IMR-90 (cell line): ENCODE results near the gene CA12. TPM values are rescaled to one million over a fixed set of nuclear protein-coding genes. Genes with fewer than 3 reads are reported as not detected.

Source experiments
- ATAC-seq: fragments of 200-7000 bp; cut with Tn5 transposase; 2 replicates; pipeline ENCODE4 v1.9.1; 2020; ENCODE audit warnings: low read depth, mild to moderate bottlenecking, moderate library complexity
- BruUV-seq: library from RNA; stranded (reverse); fragments of 400-500 nt; replicated peaks from 2 replicates; lab custom pipeline; 2021; lab: Mats Ljungman, UMichigan
- CTCF ChIA-PET: fragments of 300-600 bp; formaldehyde crosslinking; extraction: SDS; loops from one replicate; lab custom pipeline; 2021; ENCODE audit warnings: antibody characterized with exemption; lab: Yijun Ruan, JAX
- POLR2A ChIA-PET: fragments of 300-600 bp; sonication (Branson Sonifier 250); formaldehyde crosslinking; loops from one replicate; lab custom pipeline; 2022; ENCODE audit warnings: antibody characterized with exemption; ENCODE audit not compliant: unreplicated experiment; lab: Charles Lee
- DNase-seq: peaks from one replicate; pipeline ENCODE4 v3.0.0; 2013
- H2AFZ ChIP-seq: replicated peaks from 2 replicates; pipeline ENCODE3; 2013; ENCODE audit warnings: low read length, mild to moderate bottlenecking; ENCODE audit not compliant: poor library complexity
- H2AK5ac ChIP-seq: 2 replicates; pipeline ENCODE4 v1.6.1; 2013; ENCODE audit warnings: low read depth, low read length, inconsistent platforms
- H2AK9ac ChIP-seq: replicated peaks from 2 replicates; pipeline ENCODE3; 2013; ENCODE audit warnings: mild to moderate bottlenecking, low read depth, low read length, moderate library complexity; ENCODE audit not compliant: poor library complexity
- H2BK120ac ChIP-seq: 2 replicates; pipeline ENCODE4 v1.6.1; 2013; ENCODE audit warnings: low read depth, low read length, inconsistent platforms
- H2BK15ac ChIP-seq: 3 replicates; pipeline ENCODE4 v1.6.1; 2013; ENCODE audit warnings: low read depth, low read length, inconsistent platforms
- H2BK20ac ChIP-seq: 2 replicates; pipeline ENCODE4 v1.6.1; 2013; ENCODE audit warnings: low read depth, mild to moderate bottlenecking, inconsistent platforms, low read length, moderate library complexity
- H2BK5ac ChIP-seq: 2 replicates; pipeline ENCODE4 v1.6.1; 2013; ENCODE audit warnings: mild to moderate bottlenecking, low read depth, low read length, inconsistent platforms; ENCODE audit not compliant: poor library complexity, severe bottlenecking
- H3K14ac ChIP-seq: replicated peaks from 2 replicates; pipeline ENCODE4 v1.6.1; 2013; ENCODE audit warnings: low read depth, low read length, inconsistent platforms
- H3K18ac ChIP-seq: 2 replicates; pipeline ENCODE4 v1.6.1; 2013; ENCODE audit warnings: low read depth, low read length, control low read depth
- H3K23ac ChIP-seq: 2 replicates; pipeline ENCODE4 v1.6.1; 2013; ENCODE audit warnings: low read depth, low read length, inconsistent platforms
- H3K27ac ChIP-seq: 2 replicates; pipeline ENCODE4 v1.5.1; 2013; ENCODE audit warnings: mild to moderate bottlenecking, control low read depth, low read length; ENCODE audit not compliant: insufficient read depth
- H3K27me3 ChIP-seq: 2 replicates; pipeline ENCODE4 v1.6.1; 2013; ENCODE audit warnings: low read length; ENCODE audit not compliant: control insufficient read depth, insufficient read depth
- H3K36me3 ChIP-seq: 2 replicates; pipeline ENCODE4 v1.6.1; 2013; ENCODE audit warnings: low read length, mixed read lengths; ENCODE audit not compliant: control insufficient read depth, insufficient read depth
- H3K4ac ChIP-seq: 2 replicates; pipeline ENCODE4 v1.6.1; 2013; ENCODE audit warnings: low read depth, low read length, inconsistent platforms
- H3K4me1 ChIP-seq: 2 replicates; pipeline ENCODE4 v1.6.1; 2013; ENCODE audit warnings: low read length, mixed read lengths; ENCODE audit not compliant: control insufficient read depth, insufficient read depth
- H3K4me2 ChIP-seq: 2 replicates; pipeline ENCODE4 v1.6.1; 2013; ENCODE audit warnings: low read depth, mild to moderate bottlenecking, control low read depth, low read length, moderate library complexity
- H3K4me3 ChIP-seq: 2 replicates; pipeline ENCODE4 v1.5.1; 2013; ENCODE audit warnings: low read depth, mild to moderate bottlenecking, control low read depth, low read length, moderate library complexity; ENCODE audit not compliant: insufficient read depth
- H3K56ac ChIP-seq: 2 replicates; pipeline ENCODE4 v1.6.1; 2013; ENCODE audit warnings: low read length, inconsistent platforms; ENCODE audit not compliant: insufficient read depth; ENCODE audit errors: extremely low read depth
- H3K79me1 ChIP-seq, 2 experiments: 2 replicates each; pipeline ENCODE4 v1.6.1; 2013; ENCODE audit warnings: low read length in 2 of 2, inconsistent platforms in 1 of 2, low read depth in 1 of 2
- H3K9ac ChIP-seq: 2 replicates; pipeline ENCODE4 v1.6.1; 2013; ENCODE audit warnings: low read depth, low read length, control low read depth
- H3K9me1 ChIP-seq: 2 replicates; pipeline ENCODE4 v1.6.1; 2013; ENCODE audit warnings: low read length, inconsistent platforms; ENCODE audit not compliant: insufficient read depth
- H3K9me3 ChIP-seq: 2 replicates; pipeline ENCODE4 v1.6.1; 2013; ENCODE audit warnings: low read length; ENCODE audit not compliant: control insufficient read depth, insufficient read depth
- H4K20me1 ChIP-seq: 2 replicates; pipeline ENCODE4 v1.6.1; 2013; ENCODE audit warnings: low read length, inconsistent platforms; ENCODE audit not compliant: insufficient read depth
- H4K5ac ChIP-seq: 2 replicates; pipeline ENCODE4 v1.6.1; 2013; ENCODE audit warnings: mild to moderate bottlenecking, low read depth, low read length, control low read depth
- H4K8ac ChIP-seq, 2 experiments: 2 replicates each; pipeline ENCODE4 v1.6.1; 2013; ENCODE audit warnings: low read depth in 2 of 2, low read length in 2 of 2, control low read depth in 1 of 2, inconsistent platforms in 1 of 2
- H4K91ac ChIP-seq: 2 replicates; pipeline ENCODE4 v1.6.1; 2013; ENCODE audit warnings: low read depth, low read length, inconsistent platforms; ENCODE audit not compliant: insufficient read depth
- BHLHE40 ChIP-seq: fragments of 150-350 bp; IDR thresholded peaks from 2 replicates; pipeline ENCODE4 v1.6.1; 2016; ENCODE audit warnings: mild to moderate bottlenecking, low read depth, low read length
- CEBPB ChIP-seq: IDR thresholded peaks from 2 replicates; pipeline ENCODE4 v1.6.1; 2012; ENCODE audit warnings: low read depth, low read length, improper control_type of control experiment
- FOS ChIP-seq: fragments of 150-350 bp; IDR thresholded peaks from 2 replicates; pipeline ENCODE4 v1.6.1; 2016; ENCODE audit warnings: low read depth, low read length
- MAZ ChIP-seq: IDR thresholded peaks from 2 replicates; pipeline ENCODE4 v1.6.1; 2012; ENCODE audit warnings: low read depth, mild to moderate bottlenecking, low read length, improper control_type of control experiment, moderate library complexity, borderline replicate concordance
- MXI1 ChIP-seq: IDR thresholded peaks from 2 replicates; pipeline ENCODE4 v1.6.1; 2012; ENCODE audit warnings: low read depth, mild to moderate bottlenecking, low read length, moderate library complexity, borderline replicate concordance
- NFE2L2 ChIP-seq: fragments of 150-350 bp; IDR thresholded peaks from 2 replicates; pipeline ENCODE4 v1.6.1; 2016; ENCODE audit warnings: low read depth, mild to moderate bottlenecking, low read length
- RAD21 ChIP-seq: IDR thresholded peaks from 2 replicates; pipeline ENCODE4 v1.6.1; 2012; ENCODE audit warnings: low read length, improper control_type of control experiment
- RCOR1 ChIP-seq: IDR thresholded peaks from 2 replicates; pipeline ENCODE4 v1.6.1; 2012; ENCODE audit warnings: mild to moderate bottlenecking, low read length, improper control_type of control experiment; ENCODE audit not compliant: insufficient replicate concordance
- USF2 ChIP-seq: fragments of 150-350 bp; IDR thresholded peaks from 2 replicates; pipeline ENCODE4 v1.6.1; 2017; ENCODE audit warnings: mild to moderate bottlenecking, antibody characterized with exemption, low read length, low read depth
- WGBS, 2 experiments: methylation state at CpG; one replicate each; pipeline versions ENCODE4 v1.1.5 to v1.1.7; 2013; ENCODE audit warnings: missing lambda C conversion rate in 2 of 2; ENCODE audit not compliant: insufficient read length in 1 of 2; ENCODE audit errors: extremely low coverage in 2 of 2; 5-methylcytosine and 5-hydroxymethylcytosine counted together
- dilution Hi-C: fragments of 300-500 bp; cut with HindIII; formaldehyde crosslinking; loops from one replicate; pipeline ENCODE4 v1.14.3; 2018; ENCODE audit warnings: low sequenced_read_pairs; ENCODE audit not compliant: unreplicated experiment
- in situ Hi-C: fragments of 300-500 bp; cut with MboI; formaldehyde crosslinking; loops from 3 replicates; pipeline ENCODE4 v1.14.3; 2019; ENCODE audit warnings: low sequenced_read_pairs, inconsistent platforms, mixed read lengths
- intact Hi-C: fragments of 100-400 bp; cut with micrococcal nuclease; formaldehyde crosslinking; loops from 2 replicates; pipeline ENCODE4 v1.10.0; 2022
- polyA plus RNA-seq, 3 experiments: library from polyadenylated mRNA; depleted of rRNA; stranded (reverse); fragments of >200 nt; gene quantifications; 2 replicates each; pipeline ENCODE4 v1.2.3, GENCODE V29; 2012; ENCODE audit warnings: low replicate concordance in 1 of 3
- total RNA-seq: library from RNA; depleted of rRNA; stranded (reverse); fragments of >200 nt; gene quantifications from 2 replicates; pipeline ENCODE4 v1.2.3, GENCODE V29; 2012
- TF ChIP-seq, protein P1 (sequence below): conservative IDR thresholded peaks from 2 replicates; pipeline ENCODE4 v1.5.1; 2012; ENCODE audit warnings: mild to moderate bottlenecking, low read depth, low read length, improper control_type of control experiment

The CA12 gene
- total and polyA plus RNA-seq, 2 of the 4 experiments (the other 2 are of a cell fraction), result 33.7 to 52.6 TPM

GRCh38 chr15:63340878-63341277 is 40.8 kb downstream of the CA12 start:
- intact Hi-C loops, result no loop called here
- TF ChIP-seq USF2 (no peak), FOS (no peak), RCOR1 (no peak), CEBPB (no peak), RAD21 (no peak), MAZ (no peak), MXI1 (no peak), NFE2L2 (no peak), BHLHE40 (no peak)
- TF ChIP-seq, protein P1, sequence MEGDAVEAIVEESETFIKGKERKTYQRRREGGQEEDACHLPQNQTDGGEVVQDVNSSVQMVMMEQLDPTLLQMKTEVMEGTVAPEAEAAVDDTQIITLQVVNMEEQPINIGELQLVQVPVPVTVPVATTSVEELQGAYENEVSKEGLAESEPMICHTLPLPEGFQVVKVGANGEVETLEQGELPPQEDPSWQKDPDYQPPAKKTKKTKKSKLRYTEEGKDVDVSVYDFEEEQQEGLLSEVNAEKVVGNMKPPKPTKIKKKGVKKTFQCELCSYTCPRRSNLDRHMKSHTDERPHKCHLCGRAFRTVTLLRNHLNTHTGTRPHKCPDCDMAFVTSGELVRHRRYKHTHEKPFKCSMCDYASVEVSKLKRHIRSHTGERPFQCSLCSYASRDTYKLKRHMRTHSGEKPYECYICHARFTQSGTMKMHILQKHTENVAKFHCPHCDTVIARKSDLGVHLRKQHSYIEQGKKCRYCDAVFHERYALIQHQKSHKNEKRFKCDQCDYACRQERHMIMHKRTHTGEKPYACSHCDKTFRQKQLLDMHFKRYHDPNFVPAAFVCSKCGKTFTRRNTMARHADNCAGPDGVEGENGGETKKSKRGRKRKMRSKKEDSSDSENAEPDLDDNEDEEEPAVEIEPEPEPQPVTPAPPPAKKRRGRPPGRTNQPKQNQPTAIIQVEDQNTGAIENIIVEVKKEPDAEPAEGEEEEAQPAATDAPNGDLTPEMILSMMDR, result no peak
- Histone ChIP-seq H3K27me3 (no peaks in the 10 kb centered on the region), H3K14ac (0 out of 2 replicates have a peak overlapping the region, but pooled peaks have one; percentile 7), H3K4me3 (no peak overlapping the region), H3K4ac (no peak overlapping the region), H2BK20ac (no peak overlapping the region), H2AK5ac (no peak overlapping the region), H3K18ac (no peak overlapping the region), H2BK5ac (no peak overlapping the region), H3K9me3 (no peaks in the 10 kb centered on the region), H2AK9ac (no peak overlapping the region), H3K27ac (no peak overlapping the region), H4K91ac (no peak overlapping the region), H3K9me1 (peaks cover 14% of the 10 kb centered on the region; the same call in 1 of the 2 replicates), H3K4me1 (peaks cover 7% of the 10 kb centered on the region), H2BK15ac (no peak overlapping the region), H3K56ac (no peak overlapping the region), H4K20me1 (no peaks in the 10 kb centered on the region), H3K36me3 (no peaks in the 10 kb centered on the region), H4K8ac (no peak overlapping the region), H2AFZ (no peak overlapping the region), H3K4me2 (no peak overlapping the region), H4K5ac (no peak overlapping the region), H3K79me1 (no peaks in the 10 kb centered on the region), H3K9ac (no peak overlapping the region), H2BK120ac (no peak overlapping the region), H3K23ac (no peak overlapping the region)
- DNase-seq, result no peak
- WGBS, 2 experiments, result no CpG with 5 or more reads among the region's 3 CpGs
- ChIA-PET CTCF (no interaction called here), POLR2A (no interaction called here)
- in situ Hi-C loops, result no loop called here
- ATAC-seq, result no peak
- BruUV-seq, result no TSS peak
- dilution Hi-C loops, result no loop called here
